Transverse colon (tissue), 4 donors: Measurements from ENCODE around the gene RIMBP2.

Experiments used
- CTCF ChIP-seq, 5 experiments: fragments of 200-600 bp in 3 of 5; fragments of 450-650 bp in 2 of 5; sonication (generic) in 3 of 5; IDR thresholded peaks; 1 replicate in 2 of 5; 2 replicates in 3 of 5; pipeline ENCODE4 v1.5.1; 2016 to 2017; ENCODE audit warnings: antibody characterized with exemption in 5 of 5, inconsistent platforms in 3 of 5, mild to moderate bottlenecking in 2 of 5, moderate library complexity in 1 of 5
- EP300 ChIP-seq: sonication (generic); formaldehyde crosslinking; IDR thresholded peaks from one replicate; pipeline ENCODE4 v1.6.1; 2017; ENCODE audit warnings: antibody characterized with exemption, low read depth
- POLR2AphosphoS5 ChIP-seq, 3 donors: sonication (generic); formaldehyde crosslinking; IDR thresholded peaks; one replicate each; pipeline ENCODE4 v1.6.1; 2016; ENCODE audit warnings: antibody characterized with exemption in 3 of 3

- TF ChIP-seq POLR2AphosphoS5 (IDR thresholded peaks at IDR 0.05), result no peak
- TF ChIP-seq CTCF (IDR thresholded peaks at IDR 0.05), result no peak
- TF ChIP-seq EP300, result no peak
These were observed 237.3 kb downstream of the RIMBP2 start for GRCh38 chr12:130478786-130479185.
